Right cardiac atrium (tissue), 5 donors: ENCODE data around the gene FCHSD2. TPM values are rescaled to one million over a fixed set of nuclear protein-coding genes. Genes with fewer than 3 reads are reported as not detected.
"Not testable (repeated sequence)": the region's sequence is repeated elsewhere in the genome, so short reads cannot be mapped to it uniquely, and the experiment has no call there.

Experiments used
- ATAC-seq, 2 donors: fragments of 200-7000 bp; cut with Tn5 transposase; one replicate each; pipeline versions ENCODE4 v1.8.0 to v1.9.1; 2020; ENCODE audit warnings: moderate library complexity in 2 of 2, mild to moderate bottlenecking in 1 of 2
- DNase-seq, 3 donors: peaks; one replicate each; pipeline ENCODE4 v3.0.0-alpha.2; 2020
- H3K27ac ChIP-seq: one replicate; pipeline ENCODE4 v1.5.1; 2013; ENCODE audit warnings: mild to moderate bottlenecking, low read length, control low read depth, moderate library complexity
- H3K27me3 ChIP-seq: one replicate; pipeline ENCODE4 v1.6.1; 2013; ENCODE audit not compliant: control insufficient read depth, insufficient read depth
- H3K4me1 ChIP-seq: one replicate; pipeline ENCODE4 v1.6.1; 2013; ENCODE audit warnings: low read length; ENCODE audit not compliant: control insufficient read depth, insufficient read depth
- H3K4me3 ChIP-seq: one replicate; pipeline ENCODE4 v1.5.1; 2013; ENCODE audit warnings: low read length, control low read depth
- H3K9me3 ChIP-seq: one replicate; pipeline ENCODE4 v1.6.1; 2013; ENCODE audit warnings: low read length; ENCODE audit not compliant: control insufficient read depth
- WGBS: extraction: QIAGEN DNeasy Blood & Tissue Kit; methylation state at CpG from one replicate; pipeline ENCODE4 v1.1.7; 2013; 5-methylcytosine and 5-hydroxymethylcytosine counted together
- intact Hi-C, 4 donors: fragments of 100-400 bp; cut with DNase I; formaldehyde crosslinking; loops; one replicate each; pipeline versions ENCODE4 v1.11.0 to v1.14.0; 2022 to 2023
- polyA plus RNA-seq: library from polyadenylated mRNA; stranded (reverse); fragments of 200-250 nt; gene quantifications from one replicate; pipeline ENCODE4 v1.2.3, GENCODE V29; 2013
- total RNA-seq, 4 donors: library from RNA; stranded (reverse); fragmentation: NEBNext Ultra II Directional; extraction: Animal tissue kit (Norgen Biotek cat#: 25700); gene quantifications; one replicate each; pipeline ENCODE4 v1.2.1, GENCODE V29; 2021
- donor health status: healthy with polysubstance abuse.
- donor health status: DM: no; HTN: yes; CAD: no.
- donor health status: DM: no; HTN: no; CAD: no.
- donor health status: DM: no; HTN: yes; CAD: no; lungs with severe emphysema.
- donor health status: DM: yes; HTN: yes; CAD: no.

Gene FCHSD2
- total and polyA plus RNA-seq, 5 donors = 12.6 to 54.1 (median 36.2) TPM

- DNase-seq (no peak), ATAC-seq (no peak)
- Histone ChIP-seq H3K4me1 (no peaks in the 10 kb centered on the region), H3K9me3 (no peaks in the 10 kb centered on the region), H3K27ac (no peak overlapping the region), H3K4me3 (no peak overlapping the region), H3K27me3 (no peaks in the 10 kb centered on the region)
- intact Hi-C loops = no loop called here
These were observed 4.2 kb downstream of the FCHSD2 start for GRCh38 chr11:73137944-73138274.

GRCh38 chr11:73137262-73137943 lies 4.7 kb downstream of the FCHSD2 start:
- no peak for DNase-seq
- Histone ChIP-seq H3K27ac (no peak overlapping the region), H3K4me3 (no peak overlapping the region), H3K27me3 (no peaks in the 10 kb centered on the region), H3K4me1 (no peaks in the 10 kb centered on the region), H3K9me3 (no peaks in the 10 kb centered on the region)
- WGBS = 67% methylated on average over 5 of the region's 5 CpGs
- ATAC-seq = no peak
- intact Hi-C loops = no loop called here

GRCh38 chr11:73136722-73137121 lies 5.4 kb downstream of the FCHSD2 start:
- H3K27me3 ChIP-seq, ATAC-seq, intact Hi-C loops, H3K4me1 ChIP-seq, H3K9me3 ChIP-seq, DNase-seq, H3K4me3 ChIP-seq, H3K27ac ChIP-seq: not testable (repeated sequence)
- WGBS = 97% methylated on average over 8 of the region's 8 CpGs

- H3K4me1 ChIP-seq = no peaks in the 10 kb centered on the region
- H3K27ac ChIP-seq = no peak overlapping the region
These were observed 6.5 kb downstream of the FCHSD2 start for GRCh38 chr11:73135346-73136284.

GRCh38 chr11:73132349-73132748 lies 9.8 kb downstream of the FCHSD2 start:
- H3K27me3 ChIP-seq, DNase-seq, H3K27ac ChIP-seq, H3K4me3 ChIP-seq, ATAC-seq, intact Hi-C loops, H3K9me3 ChIP-seq, H3K4me1 ChIP-seq: not testable (repeated sequence)
- WGBS = 97% methylated on average over 2 of the region's 2 CpGs

More at GRCh38 chr11:73135346-73136284, 6.5 kb downstream of the FCHSD2 start:
- intact Hi-C loops = no loop called here
- 72% methylated on average over 6 of the region's 6 CpGs for WGBS
- ATAC-seq (no peak), DNase-seq (no peak)
- H3K4me3 ChIP-seq = no peak overlapping the region
- H3K9me3 ChIP-seq = no peaks in the 10 kb centered on the region
- no peaks in the 10 kb centered on the region for H3K27me3 ChIP-seq

- Histone ChIP-seq H3K9me3 (no peaks in the 10 kb centered on the region), H3K4me1 (peaks cover 1% of the 10 kb centered on the region), H3K4me3 (no peak overlapping the region), H3K27me3 (no peaks in the 10 kb centered on the region), H3K27ac (no peak overlapping the region)
- ATAC-seq (peak; percentile 74 to 78), DNase-seq (no peak)
- intact Hi-C loops = no loop called here
- WGBS = 69% methylated on average over 1 of the region's 1 CpG
These were observed 11.9 kb downstream of the FCHSD2 start for GRCh38 chr11:73130181-73130580.

- intact Hi-C loops = no loop called here
- ATAC-seq (no peak), DNase-seq (no peak)
- Histone ChIP-seq H3K9me3 (no peaks in the 10 kb centered on the region), H3K4me1 (peaks cover 1% of the 10 kb centered on the region), H3K27ac (no peak overlapping the region), H3K27me3 (no peaks in the 10 kb centered on the region), H3K4me3 (no peak overlapping the region)
- WGBS = 96% methylated on average over 10 of the region's 10 CpGs
These were observed 12.9 kb downstream of the FCHSD2 start for GRCh38 chr11:73129198-73129597.

- H3K9me3 ChIP-seq = no peaks in the 10 kb centered on the region
- WGBS = 66% methylated on average over 6 of the region's 6 CpGs
- H3K27me3 ChIP-seq = no peaks in the 10 kb centered on the region
- peaks cover 1% of the 10 kb centered on the region for H3K4me1 ChIP-seq
- no peak overlapping the region for H3K27ac ChIP-seq
- DNase-seq (no peak), ATAC-seq (no peak)
- H3K4me3 ChIP-seq = no peak overlapping the region
- intact Hi-C loops = no loop called here
These were observed 15.2 kb downstream of the FCHSD2 start for GRCh38 chr11:73126804-73127480.

- Histone ChIP-seq H3K4me3 (no peak overlapping the region), H3K27ac (no peak overlapping the region), H3K9me3 (no peaks in the 10 kb centered on the region), H3K27me3 (no peaks in the 10 kb centered on the region), H3K4me1 (no peaks in the 10 kb centered on the region)
- no peak for ATAC-seq
- intact Hi-C loops = no loop called here
- DNase-seq = no peak
These were observed 17.3 kb downstream of the FCHSD2 start for GRCh38 chr11:73124800-73125199.

GRCh38 chr11:73123892-73124291 lies 18.2 kb downstream of the FCHSD2 start:
- intact Hi-C loops, H3K4me1 ChIP-seq, H3K27ac ChIP-seq, ATAC-seq, H3K27me3 ChIP-seq, DNase-seq, H3K4me3 ChIP-seq, H3K9me3 ChIP-seq: not testable (repeated sequence)
- 95% methylated on average over 4 of the region's 4 CpGs for WGBS

GRCh38 chr11:73121692-73122091 lies 20.4 kb downstream of the FCHSD2 start:
- Histone ChIP-seq H3K27ac (no peak overlapping the region), H3K27me3 (no peaks in the 10 kb centered on the region), H3K4me3 (no peak overlapping the region), H3K9me3 (no peaks in the 10 kb centered on the region), H3K4me1 (peaks cover 3% of the 10 kb centered on the region)
- intact Hi-C loops = no loop called here
- DNase-seq (no peak), ATAC-seq (no peak)
